Placental pericyte (primary cell): ENCODE data around the gene ANKRD60. TPM values are rescaled to one million over a fixed set of nuclear protein-coding genes. Genes with fewer than 3 reads are reported as not detected.

Experiments used
- total RNA-seq: library from RNA; depleted of rRNA; stranded (reverse); fragments of >200 nt; gene quantifications from 2 replicates; pipeline ENCODE4 v1.2.3, GENCODE V29; 2012

ANKRD60 gene
- total RNA-seq, result not detected in 2 replicates

GRCh38 chr20:58228484-58229197, at the start of gene ANKRD60:
Gene ANKRD60, minus strand, starts transcription at chr20:58228653. Its CDS starts 0 bp downstream, at chr20:58228653.

Other genes starting within 250 kb of the ANKRD60 start
- gene RAB22A, start 81.1 kb upstream of the ANKRD60 start, total RNA-seq, result 11.2 and 20.8 TPM in 2 replicates
- gene VAPB, start 160.6 kb upstream of the ANKRD60 start, total RNA-seq, result 10.3 and 14.9 TPM in 2 replicates